Natural killer cell (primary cell): ENCODE data around the gene ERBB4. TPM values are rescaled to one million over a fixed set of nuclear protein-coding genes. Genes with fewer than 3 reads are reported as not detected.

Experiments
- ATAC-seq, 3 donors: fragments of 150-1000 bp in 2 of 3; fragments of 200-7000 bp in 1 of 3; cut with Tn5 transposase; 1 replicate in 1 of 3; 2 replicates in 2 of 3; pipeline ENCODE4 v1.10.0; 2021; ENCODE audit warnings: mild to moderate bottlenecking in 2 of 3, moderate library complexity in 2 of 3
- DNase-seq, 2 donors: peaks; one replicate each; pipeline versions ENCODE4 v3.0.0 to v3.0.0-alpha.2; 2013 to 2021; ENCODE audit warnings: mixed read lengths in 1 of 2
- H3K27ac ChIP-seq: one replicate; pipeline ENCODE4 v1.5.1; 2013; ENCODE audit warnings: mild to moderate bottlenecking, low read length
- H3K27me3 ChIP-seq: one replicate; pipeline ENCODE4 v1.6.1; 2013; ENCODE audit warnings: low read length; ENCODE audit not compliant: control insufficient read depth, insufficient read depth
- H3K36me3 ChIP-seq: one replicate; pipeline ENCODE4 v1.6.1; 2013; ENCODE audit warnings: low read length; ENCODE audit not compliant: control insufficient read depth, insufficient read depth
- H3K4me1 ChIP-seq: one replicate; pipeline ENCODE4 v1.6.1; 2013; ENCODE audit warnings: low read length; ENCODE audit not compliant: control insufficient read depth, insufficient read depth
- H3K4me3 ChIP-seq: one replicate; pipeline ENCODE4 v1.5.1; 2013; ENCODE audit warnings: low read length
- H3K9me3 ChIP-seq: one replicate; pipeline ENCODE4 v1.6.1; 2013; ENCODE audit warnings: low read length; ENCODE audit not compliant: control insufficient read depth, insufficient read depth
- H3K27ac Mint-ChIP-seq, 2 donors: one replicate each; pipeline ENCODE4 v1.8.0; 2022; ENCODE audit warnings: mild to moderate bottlenecking in 2 of 2, mixed read lengths in 2 of 2, moderate library complexity in 1 of 2
- H3K27me3 Mint-ChIP-seq, 2 donors: one replicate each; pipeline ENCODE4 v1.8.0; 2022; ENCODE audit warnings: low read depth in 2 of 2, mixed read lengths in 2 of 2
- H3K36me3 Mint-ChIP-seq: one replicate; pipeline ENCODE4 v1.8.0; 2022; ENCODE audit warnings: mixed read lengths
- H3K4me1 Mint-ChIP-seq, 2 donors: one replicate each; pipeline ENCODE4 v1.8.0; 2022; ENCODE audit warnings: mixed read lengths in 2 of 2
- H3K4me3 Mint-ChIP-seq: one replicate; pipeline ENCODE4 v1.8.0; 2022; ENCODE audit warnings: mild to moderate bottlenecking, moderate library complexity, mixed read lengths
- H3K9me3 Mint-ChIP-seq, 2 donors: one replicate each; pipeline ENCODE4 v1.8.0; 2022; ENCODE audit warnings: mixed read lengths in 2 of 2
- CTCF ChIP-seq: fragments of 200-600 bp; IDR thresholded peaks from one replicate; pipeline ENCODE4 v1.8.0; 2022; ENCODE audit warnings: antibody characterized with exemption
- WGBS: methylation state at CpG from one replicate; pipeline ENCODE4 v1.1.7; 2013; ENCODE audit warnings: missing lambda C conversion rate; ENCODE audit not compliant: insufficient coverage; 5-methylcytosine and 5-hydroxymethylcytosine counted together
- intact Hi-C: fragments of 100-400 bp; cut with micrococcal nuclease; formaldehyde crosslinking; loops from one replicate; pipeline ENCODE4 v1.14.2; 2022
- total RNA-seq, 4 donors: library from RNA; stranded (reverse); fragments of 120-200 nt in 1 of 4; gene quantifications; one replicate each; pipeline versions ENCODE4 v1.2.3 to v1.2.4, GENCODE V29; 2013 to 2022

The ERBB4 gene
- total RNA-seq, 3 donors from 2014 or later (not counting 1 experiment from before 2014, with no cell fraction given), result 0.08 TPM; not detected in 2

- Histone ChIP-seq H3K36me3 (no peaks in the 10 kb centered on the region), H3K27ac (no peak overlapping the region), H3K27me3 (no peaks in the 10 kb centered on the region), H3K4me1 (no peaks in the 10 kb centered on the region), H3K9me3 (no peaks in the 10 kb centered on the region), H3K4me3 (no peak overlapping the region)
- WGBS, result no CpG with 5 or more reads among the region's 2 CpGs
- H3K4me3 Mint-ChIP-seq, result no peak overlapping the region
- H3K36me3 Mint-ChIP-seq, result no peaks in the 10 kb centered on the region
- no peak overlapping the region for H3K27ac Mint-ChIP-seq
- H3K27me3 Mint-ChIP-seq, result no peaks in the 10 kb centered on the region
- H3K9me3 Mint-ChIP-seq, result peaks cover 12 to 17% of the 10 kb centered on the region in 2 donors
- H3K4me1 Mint-ChIP-seq, result no peaks in the 10 kb centered on the region
- DNase-seq (no peak), ATAC-seq (no peak)
- intact Hi-C loops, result no loop called here
- TF ChIP-seq CTCF, result no peak
Measured at GRCh38 chr2:211664321-211664720, 874.3 kb downstream of the ERBB4 start.

DNA sequence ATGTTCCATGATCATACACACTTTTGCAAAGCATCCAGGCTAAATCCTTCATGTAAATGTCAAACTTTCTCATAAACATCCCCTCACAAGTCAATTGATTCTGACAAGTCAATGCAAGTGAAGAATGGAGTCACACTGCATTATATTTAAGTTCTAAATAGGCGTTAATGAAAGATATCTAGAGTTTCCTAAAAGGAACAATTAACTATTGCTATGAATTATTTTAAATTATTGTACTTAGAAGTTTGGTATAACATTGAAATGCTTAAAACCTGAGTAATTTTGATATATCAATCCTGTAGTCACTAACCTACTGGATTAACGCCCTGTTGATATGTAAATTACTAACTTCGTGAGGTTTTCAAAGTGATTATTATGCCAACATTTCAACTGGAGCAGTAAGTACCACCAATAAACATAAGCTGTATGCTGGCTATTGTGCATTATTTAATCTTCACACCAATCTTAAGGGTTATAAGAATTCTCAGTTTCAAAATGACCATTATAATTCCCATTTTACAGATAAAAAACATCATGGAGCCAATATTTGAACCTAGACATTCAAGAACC lies 884.3 kb downstream of the ERBB4 start:
- Histone ChIP-seq H3K36me3 (no peaks in the 10 kb centered on the region), H3K27me3 (no peaks in the 10 kb centered on the region), H3K9me3 (no peaks in the 10 kb centered on the region), H3K27ac (no peak overlapping the region), H3K4me1 (no peaks in the 10 kb centered on the region), H3K4me3 (no peak overlapping the region)
- no peaks in the 10 kb centered on the region for H3K27me3 Mint-ChIP-seq
- DNase-seq, result no peak
- no peaks in the 10 kb centered on the region for H3K4me1 Mint-ChIP-seq
- peaks cover 0 to 5% of the 10 kb centered on the region in 2 donors for H3K9me3 Mint-ChIP-seq
- no peak for ATAC-seq
- H3K36me3 Mint-ChIP-seq, result no peaks in the 10 kb centered on the region
- no CpG with 5 or more reads among the region's 3 CpGs for WGBS
- no peak for TF ChIP-seq CTCF
- intact Hi-C loops, result no loop called here
- H3K27ac Mint-ChIP-seq, result no peak overlapping the region
- no peak overlapping the region for H3K4me3 Mint-ChIP-seq

GRCh38 chr2:211652327-211652726 lies 886.3 kb downstream of the ERBB4 start:
- DNase-seq (no peak), ATAC-seq (no peak)
- intact Hi-C loops, result no loop called here
- Mint-ChIP-seq H3K4me1 (no peaks in the 10 kb centered on the region), H3K27me3 (no peaks in the 10 kb centered on the region), H3K27ac (no peak overlapping the region), H3K4me3 (no peak overlapping the region), H3K9me3 (peaks cover 3 to 5% of the 10 kb centered on the region in 2 donors), H3K36me3 (no peaks in the 10 kb centered on the region)
- no peak for TF ChIP-seq CTCF
- H3K27me3 ChIP-seq, result no peaks in the 10 kb centered on the region
- H3K9me3 ChIP-seq, result no peaks in the 10 kb centered on the region
- no peaks in the 10 kb centered on the region for H3K4me1 ChIP-seq
- H3K27ac ChIP-seq, result no peak overlapping the region
- no CpG with 5 or more reads among the region's 1 CpG for WGBS
- no peak overlapping the region for H3K4me3 ChIP-seq
- H3K36me3 ChIP-seq, result no peaks in the 10 kb centered on the region

DNA sequence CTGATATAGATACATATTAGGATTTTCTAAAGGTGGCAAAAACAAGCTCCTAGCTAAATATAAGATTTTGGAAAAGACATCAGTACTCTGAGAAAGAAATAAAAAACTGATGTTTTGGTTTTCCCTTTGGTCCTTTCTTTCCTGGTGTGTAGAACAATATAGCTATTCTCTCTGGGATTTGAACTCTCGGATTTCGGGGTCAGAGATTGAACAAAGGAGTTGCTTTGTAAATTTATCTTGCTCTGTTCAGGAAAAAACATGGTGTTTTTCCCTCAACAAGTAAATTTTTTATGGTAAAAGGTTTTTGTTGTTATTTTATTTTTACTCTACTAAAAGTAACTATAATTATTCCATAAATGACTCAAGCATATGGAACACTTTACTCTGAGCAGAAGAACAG lies 889.3 kb downstream of the ERBB4 start:
- Mint-ChIP-seq H3K36me3 (no peaks in the 10 kb centered on the region), H3K4me1 (no peaks in the 10 kb centered on the region), H3K27me3 (no peaks in the 10 kb centered on the region), H3K27ac (no peak overlapping the region), H3K9me3 (peaks cover 5 to 7% of the 10 kb centered on the region in 2 donors), H3K4me3 (no peak overlapping the region)
- Histone ChIP-seq H3K9me3 (no peaks in the 10 kb centered on the region), H3K36me3 (no peaks in the 10 kb centered on the region), H3K27ac (no peak overlapping the region), H3K27me3 (no peaks in the 10 kb centered on the region), H3K4me1 (no peaks in the 10 kb centered on the region), H3K4me3 (no peak overlapping the region)
- intact Hi-C loops, result no loop called here
- no peak for TF ChIP-seq CTCF
- ATAC-seq (no peak), DNase-seq (no peak)
- WGBS, result 82% methylated on average over 2 of the region's 2 CpGs
